ENCODE results near the gene RTP5.

RTP5 gene

DNA sequence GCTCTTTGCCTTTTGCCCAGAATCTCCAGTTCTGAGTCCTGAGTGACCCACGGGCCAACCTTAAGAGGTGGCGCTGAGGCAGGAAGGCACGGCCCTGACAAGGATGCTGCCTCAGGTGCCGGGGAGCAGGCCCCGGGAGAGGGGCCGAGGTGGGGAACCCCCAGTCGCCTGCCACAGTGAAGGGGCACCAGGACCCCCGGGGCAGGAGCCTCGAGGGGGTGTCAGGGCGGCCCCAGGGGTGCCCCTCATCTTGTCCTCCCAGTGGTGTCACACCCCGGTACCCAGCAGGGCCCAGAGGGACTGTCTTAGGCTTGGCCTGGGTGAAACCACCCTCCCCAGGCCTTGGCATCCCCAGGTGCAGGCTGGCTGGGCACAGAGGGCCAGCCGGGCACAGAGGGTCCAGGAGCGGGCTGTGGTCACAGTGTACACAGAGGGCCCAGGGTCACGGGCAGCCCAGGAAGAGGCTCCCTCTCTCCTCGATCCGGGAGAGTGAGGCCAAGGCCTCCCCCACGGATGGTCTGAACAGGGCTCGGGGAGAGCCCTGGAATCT lies 11.9 kb upstream of the RTP5 start:
- no peak for DNase-seq (ENCODE audit: low read depth in 2 of 2)

DNA sequence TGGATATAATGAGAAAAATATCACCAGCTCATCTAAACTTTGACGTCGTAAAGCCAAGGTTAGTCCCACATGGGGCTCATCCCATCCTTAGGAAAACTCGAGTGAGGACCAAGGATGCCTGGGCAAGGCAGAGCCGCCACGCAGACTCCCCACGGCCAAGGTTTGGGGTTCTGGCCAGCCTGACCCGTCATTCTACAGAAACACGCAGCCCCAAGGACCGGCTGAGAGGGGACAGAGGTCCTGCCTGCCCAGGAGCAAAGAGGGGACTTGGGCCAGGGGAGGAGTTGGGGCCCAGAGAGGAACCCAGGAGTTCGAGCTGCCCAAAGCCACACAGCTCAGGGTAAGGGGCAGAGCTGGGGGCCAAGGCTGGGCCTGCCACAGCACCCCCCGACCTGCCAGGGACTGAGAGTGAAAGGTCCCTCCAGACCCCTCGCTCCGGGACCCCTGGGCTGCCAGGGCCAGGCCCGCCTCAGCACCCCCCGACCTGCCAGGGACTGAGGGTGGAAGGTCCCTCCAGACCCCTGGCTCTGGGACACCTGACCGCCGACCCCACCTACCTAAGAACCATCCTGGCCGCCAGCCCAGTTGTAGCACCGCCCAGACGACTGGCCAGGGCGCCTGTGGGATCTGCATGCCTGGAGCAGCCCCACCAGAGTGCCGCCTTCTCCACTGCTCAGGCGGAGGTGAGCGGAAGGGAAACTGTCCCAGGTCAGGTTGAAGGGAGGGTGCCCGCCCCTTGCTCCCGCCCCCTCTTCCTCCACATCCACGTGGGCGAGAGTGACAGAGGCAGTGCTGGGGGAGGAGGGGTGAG lies 11.1 kb upstream of the RTP5 start, which contains the start of gene PDCD1:
Gene PDCD1 (minus strand): TSS at position 689 of the 811 bp plus-strand sequence. CDS start 56 bp downstream, at position 633.
- peak; percentile 58 to 83 for DNase-seq (ENCODE audit: low read depth in 2 of 2)

DNA sequence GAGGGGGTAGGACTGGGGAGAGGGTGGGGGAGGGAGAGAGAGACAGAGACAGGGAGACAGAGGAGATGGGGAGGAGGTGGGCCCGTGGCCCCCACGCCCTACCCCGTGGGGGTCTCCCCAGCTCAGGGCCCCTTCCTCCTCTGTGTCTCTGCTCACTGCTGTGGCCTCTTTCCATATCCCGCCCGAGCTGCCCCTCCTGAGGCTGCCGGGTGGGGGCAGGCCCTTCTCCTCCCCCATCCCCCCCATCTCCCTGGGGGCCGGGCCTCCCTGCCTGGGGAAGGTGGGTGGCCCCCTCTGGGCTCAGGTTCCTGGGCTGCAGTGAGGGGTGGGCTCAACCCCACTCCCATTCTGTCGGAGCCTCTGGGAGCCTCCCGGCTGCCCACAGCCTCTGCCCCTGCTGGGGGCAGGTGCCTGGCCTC lies 10.5 kb upstream of the RTP5 start:
- no peak for DNase-seq (ENCODE audit: low read depth in 2 of 2)

DNA sequence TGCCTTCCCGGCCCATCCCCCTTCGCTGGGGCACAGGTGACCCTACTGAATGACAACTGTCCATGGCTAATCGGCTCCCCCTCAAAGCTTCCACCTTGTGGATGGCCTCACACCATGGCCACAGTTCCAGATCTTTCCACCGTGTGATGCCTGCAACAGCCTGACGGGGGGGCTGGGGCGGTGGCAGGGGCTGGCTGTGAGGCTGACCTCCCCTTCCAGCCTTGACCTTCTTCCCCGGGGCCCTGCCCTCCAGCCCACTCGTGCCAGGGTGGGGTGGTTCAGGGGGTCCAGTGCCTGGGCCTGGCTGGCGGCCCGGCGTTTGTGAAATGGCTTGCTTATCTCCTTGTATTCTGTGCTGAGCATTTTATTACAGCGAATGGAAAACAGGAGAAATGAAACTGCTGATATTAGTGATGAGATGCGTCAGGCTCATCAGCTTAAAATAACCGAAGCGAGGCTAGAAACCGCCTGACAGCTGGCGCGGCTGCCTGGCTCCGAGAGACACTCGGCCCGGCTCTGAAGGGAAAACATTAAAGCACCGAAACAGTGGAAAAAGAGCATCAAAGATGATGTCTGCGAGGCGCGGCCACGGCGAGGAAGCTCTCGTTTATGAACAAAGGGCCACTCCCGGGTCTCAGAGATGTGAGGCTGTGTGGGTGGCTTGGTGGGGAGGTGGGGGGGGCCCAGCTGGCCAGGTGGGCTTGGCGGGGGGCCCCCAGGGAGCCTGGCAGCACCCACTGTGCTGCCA lies 9.9 kb upstream of the RTP5 start:
- DNase-seq (ENCODE audit: low read depth in 2 of 2): peak; percentile 57 to 76

DNA sequence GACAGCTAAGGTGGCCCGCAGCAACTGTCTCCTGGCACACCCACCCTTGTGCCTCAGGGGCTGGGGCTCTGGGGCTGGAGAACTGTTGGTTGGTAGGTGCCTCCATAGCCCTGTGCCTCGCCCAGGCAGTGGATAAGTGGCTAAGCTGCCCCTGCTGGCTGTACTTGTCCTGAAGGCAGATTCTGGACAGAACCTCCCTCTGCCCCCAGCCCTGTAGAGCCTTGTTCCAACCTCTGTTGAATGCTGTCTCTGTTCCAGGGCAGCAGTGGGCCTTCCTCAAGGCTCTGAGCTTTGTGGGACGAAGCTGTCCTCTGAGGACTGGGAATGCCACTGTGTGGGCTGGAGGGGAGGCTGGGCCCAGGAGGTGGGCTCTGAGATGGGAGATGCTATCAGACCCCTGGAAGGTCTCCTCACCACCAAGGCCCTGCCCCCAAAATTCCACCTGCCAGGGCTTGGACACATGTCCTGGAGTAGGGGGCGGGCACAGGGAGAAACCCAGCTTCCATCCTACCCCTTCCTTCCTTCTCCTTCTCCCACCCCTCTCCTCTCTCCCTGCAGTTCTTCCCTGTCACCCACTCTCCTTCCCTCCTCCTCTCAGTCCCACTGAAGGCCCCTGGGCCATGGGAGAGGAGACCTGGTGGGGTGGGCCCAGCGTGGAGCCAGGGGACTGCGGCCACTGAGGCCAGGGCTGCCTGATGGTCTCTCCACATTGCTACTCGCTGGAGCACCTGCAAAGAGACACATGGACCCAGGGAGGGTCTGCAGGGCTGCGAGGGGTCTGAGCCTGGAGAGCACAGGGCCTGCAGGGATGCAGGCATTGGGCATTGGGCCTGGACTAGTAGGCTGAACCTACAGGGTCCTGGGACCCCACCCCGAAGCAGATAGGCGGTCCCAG lies 9.1 kb upstream of the RTP5 start:
- peak in 1 of 2 experiments; percentile 44 for DNase-seq (ENCODE audit: low read depth in 2 of 2)

DNA sequence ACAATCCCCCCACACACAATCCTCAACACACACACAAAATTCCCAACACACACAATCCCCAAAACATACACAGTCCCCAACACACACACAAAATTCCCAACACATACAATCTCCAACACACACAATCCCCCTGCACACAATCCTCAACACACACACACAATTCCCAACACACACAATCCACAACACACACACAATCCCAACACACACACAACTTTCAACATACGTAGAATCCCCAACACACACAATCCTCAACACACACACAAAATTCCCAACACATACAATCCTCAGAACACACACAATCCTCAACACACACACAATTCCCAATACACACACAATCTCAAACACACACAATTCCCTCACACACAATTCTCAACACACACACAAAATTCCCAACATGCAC lies 8.3 kb upstream of the RTP5 start:
- no peak for DNase-seq (ENCODE audit: low read depth in 2 of 2)

DNA sequence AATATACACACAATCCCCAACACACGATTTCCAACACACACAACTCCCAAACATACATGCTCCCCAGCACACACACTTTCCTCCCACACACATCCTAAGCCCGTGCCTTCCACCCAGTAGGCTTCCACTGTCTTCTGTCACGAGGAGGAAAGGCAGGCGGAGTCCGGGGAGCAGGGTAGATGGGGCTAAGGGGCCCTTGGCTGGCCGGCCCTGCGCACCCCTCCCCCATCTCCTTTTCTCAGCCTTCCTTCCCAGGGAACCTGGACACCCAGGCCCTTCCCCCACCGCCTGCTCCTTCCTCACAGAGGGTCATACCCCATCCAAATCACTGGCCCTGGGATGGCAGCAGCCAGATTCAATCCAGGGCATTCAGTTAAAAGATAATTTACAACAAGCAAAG lies 7.4 kb upstream of the RTP5 start:
- DNase-seq (ENCODE audit: low read depth in 2 of 2): no peak

DNA sequence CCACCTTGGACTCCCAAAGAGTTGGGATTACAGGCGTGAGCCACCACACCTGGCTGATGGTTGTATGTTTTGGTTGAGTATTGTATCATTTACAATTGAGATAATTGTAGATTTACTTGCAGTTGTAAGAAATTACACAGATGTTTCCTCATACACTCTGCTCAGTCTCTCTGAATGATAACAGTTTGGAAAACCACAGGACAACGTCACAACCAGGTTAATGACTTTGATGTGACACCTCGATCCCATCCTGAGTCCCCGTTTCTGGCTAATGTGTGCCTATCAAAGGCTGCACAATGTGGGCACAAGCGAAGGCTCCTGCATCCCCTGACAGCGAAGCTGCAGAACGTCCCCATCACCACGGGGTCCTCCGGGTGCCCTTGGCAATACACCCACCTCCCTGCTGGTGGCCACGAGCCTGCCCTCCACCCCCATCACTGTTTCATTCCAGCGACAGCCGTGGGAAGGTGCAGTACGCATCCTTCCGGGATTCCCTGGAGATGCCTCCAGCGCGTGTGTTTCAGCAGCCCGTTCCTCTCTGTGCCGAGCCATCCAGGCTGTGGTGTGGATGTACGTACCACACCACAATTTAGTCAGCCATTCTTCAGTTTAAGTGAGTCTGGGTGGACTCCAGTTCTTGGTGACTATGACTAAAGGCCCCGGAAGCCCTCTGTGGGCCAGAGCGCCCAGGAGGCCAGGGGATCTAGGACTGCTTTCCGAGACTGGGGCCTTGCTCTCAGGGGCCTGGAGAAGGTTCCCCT lies 6.6 kb upstream of the RTP5 start:
- DNase-seq (ENCODE audit: low read depth in 2 of 2): no peak

DNA sequence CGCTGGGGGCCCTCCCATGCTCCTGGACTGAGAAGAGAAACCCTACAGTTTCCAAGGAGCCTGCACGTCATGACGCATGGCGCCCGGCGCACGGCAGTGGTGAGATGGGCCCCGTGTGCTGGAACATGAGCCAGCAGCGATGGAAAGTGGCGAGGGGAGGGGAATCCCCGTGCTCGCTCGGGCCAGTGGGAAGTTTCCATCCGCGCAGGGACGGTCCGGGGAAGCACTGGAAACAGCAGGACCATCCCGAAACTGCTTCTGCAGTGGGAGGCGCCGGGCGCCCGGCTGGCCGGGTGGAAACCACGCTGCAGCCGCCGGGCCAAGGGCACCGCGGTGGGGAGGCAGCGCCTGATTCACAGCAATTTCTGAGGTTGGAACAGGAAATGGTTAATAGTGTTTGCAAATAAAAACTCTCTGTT lies 6.0 kb upstream of the RTP5 start:
- DNase-seq (ENCODE audit: low read depth in 2 of 2): peak; percentile 55 to 84

DNA sequence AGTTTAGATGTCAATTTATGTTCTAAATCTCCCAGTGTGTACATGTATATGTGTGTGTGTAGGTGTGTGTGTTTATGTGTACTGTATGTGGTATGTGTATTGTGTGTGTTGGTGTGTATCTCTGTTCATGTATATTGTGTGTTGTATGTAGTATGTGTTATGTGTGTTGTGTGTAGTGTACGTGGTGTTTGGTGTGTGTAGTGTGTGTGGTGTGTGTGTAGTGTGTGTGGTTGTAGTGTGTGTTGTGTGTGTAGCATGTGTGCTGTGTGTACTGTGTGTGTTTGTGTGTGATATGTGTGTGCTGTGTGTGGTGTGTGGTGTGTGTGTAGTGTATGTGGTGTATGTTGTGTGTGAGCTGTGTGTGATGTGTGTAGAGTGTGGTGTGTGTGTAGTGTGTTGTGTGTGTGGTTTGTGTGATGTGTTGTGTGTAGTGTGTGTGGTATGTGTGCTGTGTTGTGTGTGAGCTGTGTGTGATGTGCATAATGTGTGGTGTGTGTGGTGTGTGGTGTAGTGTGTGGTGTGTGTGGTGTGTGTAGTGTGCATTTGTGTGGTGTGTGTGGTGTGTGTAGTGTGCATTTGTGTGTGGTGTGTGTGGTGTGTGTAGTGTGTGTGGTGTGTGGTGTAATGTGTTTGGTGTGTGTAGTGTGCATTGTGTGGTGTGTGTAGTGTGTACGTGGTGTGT lies 5.2 kb upstream of the RTP5 start:
- no peak for DNase-seq (ENCODE audit: low read depth in 2 of 2)

DNA sequence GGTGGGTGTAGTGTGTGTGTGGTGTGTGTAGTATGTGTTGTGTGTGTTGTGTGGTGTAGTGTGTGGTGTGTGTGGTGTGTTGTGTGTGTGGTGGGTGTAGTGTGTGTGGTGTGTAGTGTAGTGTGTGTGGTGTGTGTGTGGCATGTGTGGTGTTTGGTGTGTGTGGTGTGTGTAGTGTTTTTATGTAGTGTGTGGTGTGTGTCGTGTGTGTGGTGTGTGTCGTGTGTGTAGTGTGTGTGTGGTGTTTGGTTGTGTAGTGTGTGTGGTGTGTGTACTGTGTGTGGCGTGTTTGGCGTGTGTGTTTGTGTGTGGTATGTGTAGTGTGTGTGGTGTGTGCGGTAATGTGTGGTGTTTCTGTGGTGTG lies 4.7 kb upstream of the RTP5 start:
- DNase-seq (ENCODE audit: low read depth in 2 of 2): no peak

DNA sequence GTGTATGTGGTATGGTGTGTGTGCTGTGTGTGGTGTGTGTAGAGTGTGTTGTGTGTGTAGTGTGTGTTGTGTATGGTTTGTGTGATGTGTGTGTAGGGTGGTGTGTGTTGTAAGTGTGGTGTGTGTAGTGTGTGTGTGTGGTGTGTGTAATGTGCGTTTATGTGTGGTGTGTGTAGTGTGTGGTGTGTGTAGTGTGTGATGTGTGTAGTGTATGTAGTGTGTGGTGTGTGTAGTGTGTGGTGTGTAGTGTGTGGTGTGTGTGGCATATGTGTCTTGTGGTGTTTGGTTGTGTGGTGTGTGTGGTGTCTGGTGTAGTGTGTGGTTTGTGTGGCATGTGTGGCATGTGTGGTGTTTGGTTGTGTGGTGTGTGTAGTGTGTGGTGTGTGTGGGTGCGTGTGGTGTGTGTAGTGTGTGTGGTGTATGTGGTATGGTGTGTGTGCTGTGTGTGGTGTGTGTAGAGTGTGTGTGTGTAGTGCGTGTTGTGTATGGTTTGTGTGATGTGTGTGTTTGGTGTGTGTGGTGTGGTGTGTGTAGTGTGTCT lies 4.0 kb upstream of the RTP5 start:
- DNase-seq (ENCODE audit: low read depth in 2 of 2): no peak

DNA sequence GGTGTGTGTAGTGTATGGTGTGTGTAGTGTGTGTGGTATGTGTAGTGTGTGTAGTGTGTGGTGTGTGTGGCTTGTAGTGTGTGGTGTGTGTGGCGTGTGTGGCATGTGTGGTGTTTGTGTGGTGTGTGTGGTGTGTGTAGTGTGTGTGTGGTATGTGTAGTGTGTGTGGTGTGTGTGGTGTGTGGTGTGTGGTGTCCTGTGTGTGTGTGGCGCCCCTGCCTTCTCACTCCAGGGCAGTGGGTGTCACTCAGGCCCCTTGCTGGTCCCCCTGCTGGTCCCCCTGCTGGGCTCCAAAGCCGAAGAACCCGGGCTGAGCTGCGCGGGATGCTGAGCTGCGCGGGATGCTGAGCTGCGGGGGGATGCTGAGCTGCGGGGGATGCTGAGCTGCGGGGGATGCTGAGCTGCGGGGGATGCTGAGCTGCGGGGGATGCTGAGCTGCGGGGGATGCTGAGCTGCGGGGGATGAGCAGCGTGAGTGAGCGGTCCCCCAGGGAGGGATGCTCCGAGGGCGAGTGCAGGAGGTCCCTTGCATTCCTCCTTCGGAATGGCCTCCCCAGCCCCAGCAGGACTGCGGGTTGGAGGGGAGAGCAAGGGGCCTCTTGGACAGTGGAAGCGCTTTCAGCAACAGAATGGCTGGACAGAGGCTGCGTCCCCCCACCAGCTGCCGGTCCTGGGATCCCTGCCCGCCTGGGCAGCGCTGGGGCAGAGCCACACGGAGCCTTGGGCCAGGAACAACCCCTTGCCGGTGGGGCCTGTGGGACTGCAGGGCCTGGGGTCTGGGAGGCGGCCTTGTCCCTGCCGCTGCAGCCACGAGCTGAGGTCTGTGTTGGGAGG lies 3.4 kb upstream of the RTP5 start:
- no peak for DNase-seq (ENCODE audit: low read depth in 2 of 2)

DNA sequence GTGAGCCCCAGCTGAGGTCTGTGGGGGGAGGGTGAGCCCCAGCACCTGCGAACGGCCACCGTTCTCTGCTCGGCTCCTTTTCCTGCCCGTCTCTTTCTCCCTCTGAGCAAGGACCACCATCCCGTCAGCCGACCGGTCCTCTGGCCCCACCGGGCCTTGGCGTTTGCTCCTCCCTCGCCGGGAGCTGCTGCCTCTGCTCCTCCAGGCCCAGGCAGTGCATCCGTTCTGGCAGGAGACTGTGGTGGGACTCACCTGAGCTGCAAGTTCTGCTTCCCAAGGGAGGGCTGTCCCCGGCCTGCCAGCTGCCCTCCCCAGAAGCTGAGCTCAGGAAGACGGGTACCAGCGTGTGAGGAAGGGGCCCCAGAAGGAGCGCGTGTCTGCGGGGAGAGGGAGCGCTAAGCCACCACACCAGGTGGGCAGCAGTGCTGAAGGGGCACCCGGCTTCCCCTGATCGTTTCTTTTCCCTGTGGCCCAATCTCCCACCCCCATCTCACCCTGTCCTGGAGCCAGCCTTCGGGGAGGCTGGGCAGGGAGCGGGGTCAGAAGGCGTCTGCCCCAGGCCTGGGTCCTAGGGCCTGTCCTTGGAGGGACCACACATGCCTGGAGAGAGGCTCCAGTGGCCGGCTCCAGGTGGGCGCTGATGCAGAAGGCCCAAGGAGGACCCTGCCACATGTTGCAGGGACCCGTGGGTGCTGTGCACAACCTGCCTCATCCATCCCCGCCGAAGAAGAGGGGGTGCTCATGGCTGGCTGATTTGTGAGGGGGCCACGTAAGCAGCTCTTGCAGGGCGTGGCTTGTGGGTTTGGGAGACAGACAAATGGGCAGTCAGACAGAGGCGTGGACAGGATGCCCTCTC lies 2.5 kb upstream of the RTP5 start:
- no peak for DNase-seq (ENCODE audit: low read depth in 2 of 2)

DNA sequence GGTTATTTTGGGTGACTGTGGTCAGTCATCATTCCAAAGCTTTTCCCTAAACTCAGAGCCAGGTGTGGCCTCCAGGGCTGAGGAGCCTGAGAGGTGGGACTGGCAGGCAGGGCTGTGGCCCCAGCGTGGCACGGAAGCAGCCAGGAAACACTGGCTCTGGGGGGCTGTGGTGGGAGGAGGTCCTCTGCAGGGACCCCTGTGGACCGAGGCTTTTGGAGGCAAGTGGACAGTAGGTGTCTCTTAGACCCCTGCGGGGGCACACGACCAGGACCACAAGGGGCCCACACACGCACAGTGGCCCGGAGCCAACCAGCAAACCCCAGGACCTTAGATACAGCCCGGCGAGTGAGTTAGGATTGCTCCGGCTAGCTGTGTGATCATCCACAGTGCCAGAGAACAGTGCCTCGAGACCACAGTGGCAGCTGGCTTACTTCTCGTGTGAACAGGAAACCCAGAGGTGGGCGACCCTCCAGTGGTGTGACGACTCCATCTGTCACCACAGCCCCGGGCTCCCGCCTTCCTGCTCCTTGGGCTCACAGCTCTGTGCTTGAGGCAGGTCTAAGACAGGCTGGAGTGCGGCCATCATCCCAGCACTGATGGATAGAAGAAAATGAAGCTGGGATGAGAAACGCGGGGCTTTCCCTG lies 1.6 kb upstream of the RTP5 start:
- DNase-seq (ENCODE audit: low read depth in 2 of 2): no peak

DNA sequence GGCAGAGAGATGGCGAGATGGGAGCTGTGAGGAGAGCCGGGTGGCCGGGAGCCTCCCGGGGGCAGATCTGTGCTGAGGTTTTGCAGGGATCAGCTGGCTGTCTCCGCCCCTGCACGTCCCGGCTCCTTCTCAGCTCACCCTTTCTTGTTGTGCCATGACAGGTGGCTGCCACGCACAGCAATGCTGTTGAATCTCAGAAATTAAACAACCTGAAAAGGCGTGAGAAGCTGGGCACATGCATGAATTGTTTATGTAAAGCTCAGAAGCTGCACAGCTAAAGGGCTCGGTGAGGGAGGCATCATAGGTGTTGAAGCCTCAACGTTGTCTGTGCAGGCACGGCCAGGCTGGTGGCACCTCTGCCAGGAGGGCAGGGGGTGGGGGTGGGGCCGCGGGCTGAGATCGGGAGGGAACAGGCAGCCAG lies 858 bp upstream of the RTP5 start:
- no peak for DNase-seq (ENCODE audit: low read depth in 2 of 2)

DNA sequence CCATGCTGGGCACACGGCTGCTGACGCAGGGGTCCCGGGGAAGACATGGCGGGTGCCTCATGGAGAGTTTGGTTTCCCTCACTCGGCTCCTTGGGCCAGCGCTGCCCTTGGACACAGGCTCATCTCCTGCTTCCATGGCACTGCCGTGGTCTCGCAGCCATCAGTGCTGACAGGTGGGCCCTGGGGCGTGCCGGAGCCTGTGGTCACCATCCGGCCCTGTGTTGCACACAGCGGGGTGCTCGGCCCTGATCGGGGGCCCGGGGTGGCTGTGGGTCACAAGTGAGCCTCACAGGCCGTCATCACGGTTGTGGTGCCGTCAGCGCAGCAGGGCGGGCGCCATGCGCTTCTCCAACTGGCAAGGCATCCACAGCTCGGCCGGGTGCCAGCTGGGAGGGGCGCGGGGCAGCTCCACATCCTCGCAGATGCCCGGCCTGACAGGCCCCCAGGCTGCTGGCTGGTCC lies 582 bp downstream of the RTP5 start:
- no peak for DNase-seq (ENCODE audit: low read depth in 2 of 2)
